Fibroblast of pulmonary artery (primary cell): ENCODE measurements around the gene ATP8B2.
"Not testable (repeated sequence)": the region's sequence is repeated elsewhere in the genome, so short reads cannot be mapped to it uniquely, and the experiment has no call there.

Source experiments
- DNase-seq: peaks from one replicate; pipeline ENCODE4 v3.0.0-alpha.2; 2010; ENCODE audit warnings: low read depth
- H3K4me3 ChIP-seq: replicated peaks from 2 replicates; pipeline ENCODE4 v1.5.1; 2011; ENCODE audit warnings: low read depth, mild to moderate bottlenecking, control low read depth, low read length, moderate library complexity
- TF ChIP-seq, protein P1 (sequence below): IDR thresholded peaks from 2 replicates; pipeline ENCODE4 v1.5.1; 2011; ENCODE audit warnings: mild to moderate bottlenecking, control low read depth, low read length, inconsistent platforms; ENCODE audit errors: missing control alignments

ATP8B2 gene

GRCh38 chr1:154304664-154305337, 20.5 kb upstream of the ATP8B2 start:
- no peak overlapping the region for H3K4me3 ChIP-seq
- TF ChIP-seq, protein P1, sequence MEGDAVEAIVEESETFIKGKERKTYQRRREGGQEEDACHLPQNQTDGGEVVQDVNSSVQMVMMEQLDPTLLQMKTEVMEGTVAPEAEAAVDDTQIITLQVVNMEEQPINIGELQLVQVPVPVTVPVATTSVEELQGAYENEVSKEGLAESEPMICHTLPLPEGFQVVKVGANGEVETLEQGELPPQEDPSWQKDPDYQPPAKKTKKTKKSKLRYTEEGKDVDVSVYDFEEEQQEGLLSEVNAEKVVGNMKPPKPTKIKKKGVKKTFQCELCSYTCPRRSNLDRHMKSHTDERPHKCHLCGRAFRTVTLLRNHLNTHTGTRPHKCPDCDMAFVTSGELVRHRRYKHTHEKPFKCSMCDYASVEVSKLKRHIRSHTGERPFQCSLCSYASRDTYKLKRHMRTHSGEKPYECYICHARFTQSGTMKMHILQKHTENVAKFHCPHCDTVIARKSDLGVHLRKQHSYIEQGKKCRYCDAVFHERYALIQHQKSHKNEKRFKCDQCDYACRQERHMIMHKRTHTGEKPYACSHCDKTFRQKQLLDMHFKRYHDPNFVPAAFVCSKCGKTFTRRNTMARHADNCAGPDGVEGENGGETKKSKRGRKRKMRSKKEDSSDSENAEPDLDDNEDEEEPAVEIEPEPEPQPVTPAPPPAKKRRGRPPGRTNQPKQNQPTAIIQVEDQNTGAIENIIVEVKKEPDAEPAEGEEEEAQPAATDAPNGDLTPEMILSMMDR: no peak
- DNase-seq: no peak

- no peak overlapping the region for H3K4me3 ChIP-seq
- TF ChIP-seq, protein P1: no peak
- DNase-seq: no peak
Measured at GRCh38 chr1:154306151-154306550, 19.2 kb upstream of the ATP8B2 start.

GRCh38 chr1:154307670-154308270, 17.6 kb upstream of the ATP8B2 start:
- DNase-seq, H3K4me3 ChIP-seq: not testable (repeated sequence)

DNA sequence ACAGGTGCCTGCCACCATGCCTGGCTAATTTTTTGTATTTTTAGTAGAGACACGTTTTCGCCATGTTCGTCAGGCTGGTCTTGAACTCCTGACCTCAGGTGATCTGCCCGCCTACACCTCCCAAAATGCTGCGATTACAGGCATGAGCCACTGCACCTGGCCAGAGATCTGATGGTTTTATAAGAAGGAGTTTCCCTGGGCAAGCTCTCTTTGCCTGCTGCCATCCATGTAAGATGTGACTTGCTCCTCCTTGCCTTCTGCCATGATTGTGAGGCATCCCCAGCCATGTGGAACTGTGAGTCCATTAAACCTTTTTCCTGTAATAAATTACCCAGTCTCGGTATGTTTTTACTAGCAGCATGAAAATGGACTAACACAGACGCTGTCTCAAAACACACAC, 16.2 kb upstream of the ATP8B2 start:
- not testable (repeated sequence) for H3K4me3 ChIP-seq, DNase-seq

GRCh38 chr1:154312229-154313065, 12.9 kb upstream of the ATP8B2 start:
- not testable (repeated sequence) for DNase-seq, H3K4me3 ChIP-seq

DNA sequence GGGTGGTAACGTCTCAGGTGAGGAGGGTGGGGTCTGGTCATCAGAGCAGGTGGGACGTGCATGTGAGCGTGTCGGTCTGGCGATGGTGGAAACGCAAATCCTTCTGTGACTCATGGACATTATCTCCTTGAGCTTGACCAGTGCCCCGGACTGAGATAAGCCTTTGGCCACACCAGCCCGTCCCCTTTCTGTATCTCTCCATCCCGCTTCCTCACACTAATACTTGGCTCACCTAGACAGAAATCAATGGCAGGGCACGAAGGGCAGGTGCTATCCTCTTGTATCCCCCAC, 12.3 kb upstream of the ATP8B2 start:
- DNase-seq: no peak

GRCh38 chr1:154314226-154314625, 11.1 kb upstream of the ATP8B2 start:
- DNase-seq, H3K4me3 ChIP-seq: not testable (repeated sequence)

More for the DNA sequence above, 12.3 kb upstream of the ATP8B2 start:
- H3K4me3 ChIP-seq: no peak overlapping the region
- TF ChIP-seq, protein P1: no peak

- H3K4me3 ChIP-seq: no peak overlapping the region
- DNase-seq: no peak
Measured at GRCh38 chr1:154316704-154317103, 8.6 kb upstream of the ATP8B2 start.

More at GRCh38 chr1:154316704-154317103, 8.6 kb upstream of the ATP8B2 start:
- TF ChIP-seq, protein P1: no peak
